ENCODE results near the gene TMTC2.

TMTC2 gene

GRCh38 chr12:83031196-83031595 lies 344.5 kb downstream of the TMTC2 start:
- no peak for DNase-seq

GRCh38 chr12:83036847-83037246 lies 350.1 kb downstream of the TMTC2 start:
- no peak for DNase-seq

- no peak for DNase-seq
Measured at GRCh38 chr12:83039413-83039812, 352.7 kb downstream of the TMTC2 start.

- no peak for DNase-seq
Measured at GRCh38 chr12:83040339-83040738, 353.6 kb downstream of the TMTC2 start.

- no peak for DNase-seq
Measured at GRCh38 chr12:83040991-83041390, 354.3 kb downstream of the TMTC2 start.

- DNase-seq: no peak
Measured at GRCh38 chr12:83042441-83043200, 355.9 kb downstream of the TMTC2 start.

GRCh38 chr12:83044736-83045135 lies 358.0 kb downstream of the TMTC2 start:
- DNase-seq: no peak

- DNase-seq: no peak
Measured at GRCh38 chr12:83046019-83046418, 359.3 kb downstream of the TMTC2 start.

GRCh38 chr12:83049306-83049705 lies 362.6 kb downstream of the TMTC2 start:
- DNase-seq: no peak

- no peak for DNase-seq
Measured at GRCh38 chr12:83052890-83053541, 366.3 kb downstream of the TMTC2 start.

GRCh38 chr12:83057436-83057835 lies 370.7 kb downstream of the TMTC2 start:
- no peak for DNase-seq

- DNase-seq: no peak
Measured at GRCh38 chr12:83059107-83059506, 372.4 kb downstream of the TMTC2 start.

- DNase-seq: no peak
Measured at GRCh38 chr12:83065562-83065961, 378.9 kb downstream of the TMTC2 start.

GRCh38 chr12:83067981-83068380 lies 381.3 kb downstream of the TMTC2 start:
- no peak for DNase-seq

GRCh38 chr12:83074358-83074894 lies 387.7 kb downstream of the TMTC2 start:
- DNase-seq: no peak

GRCh38 chr12:83075471-83075870 lies 388.8 kb downstream of the TMTC2 start:
- no peak for DNase-seq

GRCh38 chr12:83077041-83077440 lies 390.3 kb downstream of the TMTC2 start:
- no peak for DNase-seq

GRCh38 chr12:83082690-83083276 lies 396.1 kb downstream of the TMTC2 start:
- no peak for DNase-seq

GRCh38 chr12:83083616-83084015 lies 396.9 kb downstream of the TMTC2 start:
- no peak for DNase-seq

GRCh38 chr12:83084516-83085234 lies 398.0 kb downstream of the TMTC2 start:
- no peak for DNase-seq

- DNase-seq: no peak
Measured at GRCh38 chr12:83086023-83086422, 399.3 kb downstream of the TMTC2 start.

- DNase-seq: no peak
Measured at GRCh38 chr12:83089575-83089974, 402.9 kb downstream of the TMTC2 start.

GRCh38 chr12:83092129-83092528 lies 405.4 kb downstream of the TMTC2 start:
- no peak for DNase-seq
